HG03439 (cell line): ENCODE data around the gene FBXO34.
"Not testable (repeated sequence)": the region's sequence is repeated elsewhere in the genome, so short reads cannot be mapped to it uniquely, and the experiment has no call there.

Experiments
- ATAC-seq: cut with Tn5 transposase; IDR thresholded peaks from one replicate; pipeline ENCODE4 v1.9.1; 2021; ENCODE audit warnings: mild to moderate bottlenecking, moderate library complexity; ENCODE audit not compliant: unreplicated experiment

The FBXO34 gene

DNA sequence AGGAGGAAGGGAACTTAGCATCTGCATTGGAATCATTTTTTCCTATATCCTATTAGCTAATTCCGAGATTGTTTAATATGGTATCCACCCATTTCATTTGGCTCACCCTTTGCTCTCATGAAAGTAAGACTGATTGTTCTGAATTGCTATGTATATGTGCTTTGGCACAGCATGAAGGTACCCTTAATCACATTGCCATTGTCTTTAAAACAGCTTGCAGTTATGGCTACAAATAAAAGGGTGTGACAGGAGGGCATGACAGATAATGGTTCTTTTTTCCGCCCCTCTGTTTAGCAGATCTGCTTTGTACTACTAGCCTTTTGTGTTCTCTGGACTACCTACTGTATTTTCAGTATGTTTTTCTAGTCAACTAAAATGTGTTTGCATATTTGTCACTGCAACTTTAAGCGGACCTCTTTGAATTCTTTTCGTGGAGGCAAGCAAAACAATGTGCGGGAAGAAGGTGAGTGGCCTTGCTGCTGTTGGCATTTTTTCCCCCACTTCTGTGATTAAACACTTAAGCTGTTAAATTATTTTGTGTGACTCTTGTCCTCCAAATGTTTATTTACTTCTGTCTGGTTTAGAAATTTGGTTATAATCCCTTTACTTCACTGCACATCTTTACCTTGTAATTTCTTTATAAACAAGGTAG lies 35.8 kb downstream of the FBXO34 start:
- ATAC-seq, result no peak

DNA sequence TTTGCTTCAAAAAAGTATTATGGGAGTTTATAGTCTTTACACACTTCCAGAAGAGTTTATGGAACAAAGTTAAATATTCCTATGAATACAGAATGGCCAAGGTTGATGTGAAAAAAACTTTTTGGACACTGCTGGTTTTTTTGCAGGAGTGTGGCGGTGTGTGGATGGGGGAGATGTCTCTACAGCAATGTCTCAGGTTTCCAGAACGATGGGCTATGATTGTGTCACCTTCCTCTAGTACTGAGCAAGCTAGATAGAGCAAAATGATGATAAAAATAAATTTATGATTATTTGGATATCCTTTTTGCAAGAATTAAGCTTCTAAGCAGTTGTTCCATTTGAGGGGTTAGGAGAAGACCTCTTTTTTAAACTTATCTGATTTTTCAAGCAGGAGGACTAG lies 37.9 kb downstream of the FBXO34 start:
- no peak for ATAC-seq

DNA sequence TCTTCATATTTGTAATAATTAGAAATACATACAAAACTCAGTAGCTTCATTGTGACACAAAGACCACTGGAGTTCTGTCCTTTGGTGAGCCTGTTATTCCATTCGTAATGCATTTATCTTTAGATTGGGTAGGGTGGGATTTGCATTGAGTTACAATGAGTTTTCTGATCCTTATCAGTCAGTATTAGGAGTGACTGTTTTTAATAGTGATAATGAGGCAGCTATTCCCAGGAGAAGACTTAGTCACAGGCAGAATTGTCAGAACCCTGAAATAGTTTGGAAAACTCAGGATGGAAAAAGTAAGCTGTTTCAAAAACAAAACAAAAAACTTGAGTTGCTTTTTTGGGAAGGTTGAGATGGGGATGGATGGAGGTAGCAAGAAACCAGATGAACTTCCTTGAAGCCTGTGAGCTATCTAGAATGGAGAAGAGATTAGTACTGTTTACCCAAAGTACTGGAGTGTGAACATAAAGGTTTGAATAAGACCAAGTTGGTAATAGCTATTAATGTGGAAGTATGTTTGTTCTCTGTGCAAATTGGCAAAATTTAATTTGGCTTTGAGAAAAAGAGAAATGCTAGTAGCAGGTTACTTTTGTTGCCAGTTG lies 38.6 kb downstream of the FBXO34 start:
- no peak for ATAC-seq

DNA sequence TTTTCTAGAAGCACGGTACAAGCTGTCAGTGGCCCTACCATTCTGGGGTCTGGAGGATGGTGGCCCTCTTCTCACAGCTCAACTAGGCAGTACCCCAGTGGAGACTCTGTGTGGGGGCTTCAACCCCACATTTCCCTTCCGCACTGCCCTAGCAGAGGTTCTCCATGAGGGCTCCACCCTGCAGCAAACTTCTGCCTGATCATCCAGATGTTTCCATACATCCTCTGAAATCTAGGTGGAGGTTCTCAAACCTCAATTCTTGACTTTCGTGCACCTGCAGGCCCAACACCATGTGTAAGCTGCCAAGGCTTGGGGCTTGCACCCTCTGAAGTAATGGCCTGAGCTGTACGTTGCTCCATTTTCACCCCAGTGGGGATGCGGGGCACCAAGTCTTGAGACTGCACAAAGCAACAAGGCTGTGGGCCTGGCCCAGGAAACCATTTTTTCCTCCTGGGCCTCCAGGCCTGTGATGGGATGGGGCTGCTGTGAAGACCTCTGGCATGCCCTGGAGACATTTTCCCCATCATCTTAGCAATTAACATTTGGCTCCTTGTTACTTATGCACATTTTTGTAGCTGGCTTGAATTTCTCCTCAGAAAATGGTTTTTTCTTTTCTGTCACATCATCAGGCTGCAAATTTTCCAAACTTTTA lies 41.3 kb downstream of the FBXO34 start:
- not testable (repeated sequence) for ATAC-seq

DNA sequence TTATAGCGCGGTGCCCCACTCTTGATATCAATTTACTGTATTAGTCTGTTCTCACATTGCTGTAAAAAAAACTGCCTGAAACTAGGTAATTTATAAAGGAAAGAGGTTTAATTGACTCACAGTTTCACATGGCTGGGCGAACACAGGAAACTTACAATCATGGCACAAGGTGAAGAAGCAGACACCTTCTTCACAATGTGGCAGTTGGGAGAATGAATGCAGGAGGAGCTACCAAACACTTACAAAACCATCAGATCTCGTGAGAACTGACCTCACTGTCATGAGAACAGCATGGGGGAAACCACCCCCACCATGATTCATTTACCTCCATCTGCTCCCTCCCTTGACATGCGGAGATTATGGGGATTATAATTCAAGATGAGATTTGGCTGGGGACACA lies 42.3 kb downstream of the FBXO34 start:
- ATAC-seq, result no peak

DNA sequence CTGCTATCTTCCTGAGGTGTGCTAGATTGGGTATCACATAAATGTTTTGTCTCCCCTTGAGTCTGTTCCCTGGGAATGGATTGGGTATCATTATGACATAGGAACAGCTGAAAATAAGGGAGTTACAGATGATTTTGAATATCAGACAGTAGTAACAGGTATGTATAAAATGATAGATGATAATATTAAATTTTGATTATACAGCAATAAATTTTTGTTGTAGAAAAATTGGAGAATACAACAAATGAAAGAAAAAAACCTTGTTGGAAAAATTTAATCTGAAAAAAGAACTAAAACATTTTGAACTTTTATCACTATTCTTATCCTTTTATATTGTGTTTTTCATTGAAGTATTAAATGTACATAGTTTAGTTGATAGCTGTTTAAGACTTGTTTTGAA lies 43.2 kb downstream of the FBXO34 start:
- ATAC-seq, result no peak

DNA sequence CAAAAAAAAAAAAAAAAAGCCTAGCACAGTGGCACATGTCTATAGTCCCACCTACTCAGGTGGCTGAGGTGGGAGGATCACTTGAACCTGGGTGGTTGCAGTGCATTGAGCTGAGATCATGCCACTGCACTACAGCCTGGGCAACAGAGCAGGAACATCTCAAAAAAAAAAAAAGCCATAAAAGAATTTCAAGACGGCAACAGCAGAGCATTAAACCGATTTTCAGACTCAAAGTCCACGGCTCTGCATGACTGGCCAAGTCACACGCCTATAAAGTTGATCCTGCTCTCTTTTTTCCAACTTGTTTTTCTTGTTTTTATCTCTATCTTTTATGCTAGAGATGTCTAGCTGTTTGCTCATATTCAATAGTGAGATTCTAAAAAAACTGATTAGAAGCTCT lies 45.3 kb downstream of the FBXO34 start:
- no peak for ATAC-seq

DNA sequence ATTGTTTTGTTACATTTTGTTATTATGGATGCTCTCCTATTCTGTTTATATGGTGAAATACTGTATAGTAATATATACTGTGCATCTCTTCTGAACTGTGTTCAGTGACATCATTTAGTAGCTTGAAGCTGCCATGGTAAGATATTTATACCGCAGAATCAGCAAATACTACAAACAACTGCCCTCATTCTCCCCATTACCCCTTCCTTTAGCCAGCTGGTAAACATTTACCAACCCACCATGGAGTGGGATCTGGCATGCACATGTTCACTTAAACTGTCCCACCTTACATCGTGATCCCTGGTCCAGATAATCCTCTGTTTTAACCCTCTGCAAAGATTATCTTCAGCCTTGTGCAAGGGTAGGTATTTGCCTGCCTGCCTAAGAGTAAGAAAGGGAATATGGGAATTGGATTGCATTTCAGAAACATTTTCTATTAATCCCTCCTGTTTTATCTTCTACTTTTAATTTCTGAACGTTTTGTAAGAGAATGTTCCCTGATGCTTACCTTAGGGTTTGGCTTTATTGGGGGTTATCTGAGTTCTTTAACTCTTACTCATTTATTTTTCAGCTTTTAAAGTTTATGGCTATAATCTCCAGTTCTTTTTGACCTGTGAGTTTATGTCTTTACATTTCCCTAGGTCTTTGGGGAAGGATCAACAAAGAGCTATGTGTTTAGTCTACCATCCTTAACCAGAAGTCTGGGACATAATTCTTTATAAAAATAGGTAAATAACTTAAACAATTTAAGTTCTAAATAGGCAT lies 46.5 kb downstream of the FBXO34 start:
- no peak for ATAC-seq

DNA sequence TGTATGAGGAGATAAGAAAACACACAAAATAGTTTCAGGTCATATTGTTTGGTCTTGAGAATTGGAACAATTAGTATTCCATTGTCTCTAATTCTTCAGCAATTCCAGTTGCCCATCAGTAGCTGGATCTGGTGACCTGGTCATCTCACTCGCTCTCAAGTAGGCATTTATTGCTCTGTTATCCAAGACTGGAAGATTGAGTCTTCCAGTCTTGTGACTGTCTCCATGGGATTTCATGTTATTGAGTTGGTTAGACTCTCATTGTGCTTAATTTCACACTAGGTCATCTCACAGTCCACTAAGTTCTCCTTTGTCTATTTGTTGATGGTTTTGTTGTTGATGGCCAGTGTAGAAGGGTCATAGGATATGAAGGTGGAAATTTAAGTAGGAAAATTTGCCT lies 47.5 kb downstream of the FBXO34 start:
- ATAC-seq, result no peak

DNA sequence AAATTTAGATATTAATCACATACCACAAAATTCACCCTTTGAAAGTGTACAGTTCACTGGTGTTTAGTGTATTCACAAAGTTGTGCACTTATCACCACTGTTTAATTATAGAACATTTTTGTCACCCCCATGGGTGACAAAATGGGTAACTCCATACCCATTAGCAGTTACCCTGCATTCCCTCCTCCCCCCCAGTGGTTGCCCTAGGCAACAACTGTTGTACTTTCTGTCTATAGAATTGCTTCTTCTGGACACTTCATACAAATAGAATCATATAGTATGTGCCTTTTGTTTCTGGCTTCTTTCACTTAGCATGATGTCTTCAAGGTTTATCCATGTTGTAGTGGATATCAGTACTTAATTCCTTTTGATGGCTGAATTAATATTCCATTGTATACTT lies 52.7 kb downstream of the FBXO34 start:
- no peak for ATAC-seq

DNA sequence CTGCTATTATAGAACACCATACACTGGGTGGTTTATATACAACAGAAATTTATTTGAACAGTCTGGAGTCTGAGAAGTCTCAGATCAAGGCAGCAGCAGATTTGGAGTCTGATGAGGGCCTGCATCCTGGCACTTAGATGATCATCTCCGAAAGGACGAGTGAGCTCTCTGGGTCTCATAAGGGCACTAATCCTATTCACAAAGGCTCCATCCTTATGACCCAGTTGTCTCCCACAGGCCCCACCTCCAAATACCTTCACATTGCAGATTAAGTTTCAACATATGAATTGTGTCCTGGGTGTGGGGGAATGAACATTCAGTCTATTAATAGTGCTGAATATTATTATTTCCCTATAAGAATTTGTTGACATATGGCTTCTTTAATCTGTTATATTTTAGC lies 53.6 kb downstream of the FBXO34 start:
- ATAC-seq, result no peak

DNA sequence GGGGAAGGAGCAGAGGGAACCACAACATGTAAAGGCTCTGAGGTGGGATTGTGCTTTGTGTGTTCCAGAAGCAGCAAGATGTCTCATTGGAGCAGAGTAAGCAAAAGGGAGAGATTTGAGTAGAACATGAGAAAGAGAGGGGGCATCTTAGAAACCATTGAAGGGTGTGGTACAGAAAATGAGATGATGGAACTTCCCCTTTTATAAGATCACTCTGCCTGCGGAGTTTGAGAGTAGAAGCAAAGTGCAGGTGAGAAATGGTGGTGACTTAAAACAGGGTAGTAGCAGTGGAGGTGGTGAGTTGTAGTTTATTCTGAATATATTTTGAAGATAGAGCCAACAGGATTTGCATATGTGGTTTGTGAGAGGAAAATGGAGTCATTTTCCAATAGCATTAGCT lies 56.0 kb downstream of the FBXO34 start:
- ATAC-seq, result no peak

DNA sequence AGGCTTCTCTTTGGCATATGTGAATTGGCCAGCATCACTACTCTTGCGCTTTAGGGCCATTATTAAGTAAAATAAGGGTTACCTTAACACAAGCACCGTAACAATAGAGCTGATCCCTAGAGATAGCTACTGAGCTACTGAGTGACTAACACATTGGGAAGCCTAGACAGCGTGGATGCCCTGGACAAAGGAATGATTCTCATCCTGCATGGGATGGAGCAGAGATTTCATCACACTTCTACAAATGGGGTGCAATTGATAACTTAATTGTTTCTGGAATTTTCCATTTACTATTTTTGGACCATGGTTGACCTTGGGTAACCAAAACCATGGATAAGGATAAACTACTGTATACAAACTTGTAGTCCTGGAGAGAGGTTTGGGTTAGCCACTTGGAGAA lies 57.1 kb downstream of the FBXO34 start:
- ATAC-seq, result no peak

DNA sequence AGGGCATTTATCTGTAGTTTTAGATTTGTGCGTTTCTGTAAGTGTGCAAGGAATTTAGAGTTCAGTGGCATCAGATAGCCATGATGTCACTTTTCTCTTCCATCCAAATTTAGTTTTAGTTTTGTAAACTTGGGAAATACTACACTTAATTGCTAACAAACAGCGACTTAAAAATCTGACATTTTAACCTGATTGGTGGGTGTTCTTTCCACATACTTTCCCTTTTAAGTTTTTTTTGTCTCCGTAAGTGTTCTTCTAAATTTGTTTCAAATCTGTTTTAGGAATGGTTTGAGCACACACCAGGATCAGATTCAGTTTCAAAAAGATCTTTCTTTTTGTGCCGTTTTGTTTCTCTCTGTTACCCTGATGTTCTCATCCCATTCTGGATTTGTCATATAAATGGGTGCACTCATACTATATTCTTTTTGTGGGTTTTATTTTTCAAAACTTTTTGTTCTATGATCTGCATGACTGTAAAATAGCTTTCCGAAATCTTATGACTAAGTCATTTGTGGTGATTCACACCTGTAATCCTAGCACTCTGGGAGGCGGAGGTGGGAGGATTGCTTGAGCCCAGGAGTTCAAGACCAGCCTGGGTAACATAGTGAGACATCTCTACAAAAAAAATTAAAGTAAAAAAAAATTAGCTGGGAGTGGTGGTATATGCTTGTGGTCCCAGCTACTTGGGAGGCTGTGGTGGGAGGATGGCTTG lies 58.9 kb downstream of the FBXO34 start:
- ATAC-seq, result no peak

DNA sequence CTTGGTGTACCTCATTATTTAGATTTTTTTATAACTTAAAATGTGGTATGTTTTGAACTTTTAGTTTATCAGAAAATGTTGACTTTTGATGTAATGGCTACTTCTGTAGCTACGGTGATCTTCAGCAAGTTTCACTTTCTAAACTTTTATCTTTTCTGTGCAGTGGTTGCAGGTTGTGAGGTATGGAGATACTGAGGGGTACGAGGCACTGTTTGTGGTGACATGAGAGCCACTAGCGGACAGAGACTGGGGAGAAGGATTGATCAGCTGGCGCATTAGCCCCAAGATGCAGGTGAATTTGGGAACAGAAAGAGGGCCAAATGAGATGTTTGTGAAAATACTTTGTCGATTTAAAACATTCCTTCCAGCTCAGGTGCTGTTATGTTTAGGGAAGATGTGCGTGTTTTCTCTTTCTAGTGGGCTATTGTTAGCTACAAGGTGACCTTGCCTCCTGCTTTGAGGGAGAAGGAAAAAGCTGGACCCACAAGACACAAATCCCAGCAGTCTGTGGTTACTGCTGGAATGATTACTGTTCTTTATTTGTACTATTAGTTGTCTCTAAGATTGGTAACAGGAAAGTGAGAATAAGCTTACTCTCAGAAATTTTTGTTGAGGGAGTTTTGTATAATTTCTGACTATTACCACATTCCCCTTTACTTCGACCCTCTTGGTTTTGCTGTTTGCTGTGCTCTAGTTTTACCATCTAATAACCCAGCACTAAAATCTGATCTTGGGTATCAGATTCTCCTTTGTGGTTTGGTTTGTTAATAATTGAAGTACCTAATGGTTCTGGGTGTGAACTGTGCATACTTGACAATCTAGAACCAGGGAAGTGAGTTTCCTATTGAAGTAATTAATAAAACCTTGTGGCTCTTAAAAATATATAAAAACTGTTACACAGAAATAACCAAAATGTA lies 61.7 kb downstream of the FBXO34 start:
- ATAC-seq, result no peak

DNA sequence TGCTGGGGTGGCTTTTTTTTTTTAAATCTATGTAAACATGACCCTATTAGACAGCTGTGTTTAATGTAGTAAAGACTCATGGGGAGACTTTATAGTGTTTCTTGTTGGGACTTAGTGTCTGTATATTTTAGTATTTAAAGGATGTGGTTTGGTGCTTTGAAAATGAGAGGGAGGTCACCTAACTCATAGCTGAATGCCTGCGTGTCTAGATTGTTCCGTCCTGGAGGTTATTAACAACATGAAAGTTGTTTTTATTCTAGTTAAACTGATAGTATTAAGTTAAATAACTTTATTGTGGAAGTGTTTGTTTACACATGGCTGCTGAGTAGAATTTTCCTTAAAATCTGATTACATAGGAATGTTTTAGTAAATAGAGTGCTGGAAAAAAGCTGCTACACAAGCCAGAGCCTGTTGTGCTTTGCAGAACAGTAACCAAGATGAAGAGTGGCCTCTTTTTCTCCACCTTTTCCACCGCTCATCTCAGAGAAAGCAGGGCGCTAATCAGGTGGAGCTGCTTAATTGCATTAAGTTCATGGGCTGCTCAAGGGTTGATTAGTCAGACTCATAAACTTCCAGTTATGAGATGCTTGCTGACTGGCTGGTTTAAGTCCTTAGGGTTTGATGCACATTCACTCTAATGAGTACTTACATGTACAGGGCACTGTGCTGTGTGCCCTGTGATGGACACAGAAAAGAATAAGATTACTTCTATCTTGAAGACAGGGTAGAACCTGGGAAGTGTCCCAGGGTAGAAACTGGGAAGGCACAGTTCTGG lies 62.7 kb downstream of the FBXO34 start:
- ATAC-seq, result peak; percentile 47

DNA sequence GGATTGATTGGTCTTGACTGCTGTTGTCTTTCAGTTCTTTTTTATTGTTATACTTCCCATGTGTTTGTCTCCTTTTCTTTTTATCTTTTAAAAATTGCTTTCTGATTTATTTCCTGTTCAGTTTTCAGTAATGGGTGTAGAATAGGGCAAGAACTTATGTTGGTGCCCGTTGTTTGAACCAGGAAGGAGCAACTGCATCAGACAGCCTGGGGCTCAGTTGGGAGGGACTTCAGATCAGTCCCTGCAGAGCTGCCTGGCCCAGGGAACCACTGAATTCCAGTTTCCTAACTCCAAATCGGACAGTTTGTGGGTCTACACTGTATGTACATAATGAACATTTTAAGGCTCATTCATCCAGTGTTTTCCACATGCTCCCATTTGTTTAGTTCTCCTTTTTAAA lies 64.9 kb downstream of the FBXO34 start:
- ATAC-seq, result no peak

DNA sequence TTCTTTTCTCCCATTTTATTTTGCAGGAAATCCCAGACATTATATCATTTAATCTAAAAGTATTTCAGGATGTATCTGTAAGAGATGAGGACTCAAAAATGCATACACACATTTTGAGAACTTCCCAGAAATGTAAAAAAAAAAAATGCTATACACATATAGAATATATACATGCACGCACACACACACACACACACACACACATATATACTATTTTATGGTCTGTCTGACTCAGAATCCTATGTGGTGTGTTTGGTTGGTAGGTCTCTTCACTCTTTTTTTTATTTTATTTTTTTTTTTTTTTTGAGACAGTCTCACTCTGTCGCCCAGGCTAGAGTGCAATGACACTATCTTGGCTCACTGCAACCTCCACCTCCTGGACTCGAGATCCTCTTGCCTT lies 65.5 kb downstream of the FBXO34 start:
- ATAC-seq, result no peak

DNA sequence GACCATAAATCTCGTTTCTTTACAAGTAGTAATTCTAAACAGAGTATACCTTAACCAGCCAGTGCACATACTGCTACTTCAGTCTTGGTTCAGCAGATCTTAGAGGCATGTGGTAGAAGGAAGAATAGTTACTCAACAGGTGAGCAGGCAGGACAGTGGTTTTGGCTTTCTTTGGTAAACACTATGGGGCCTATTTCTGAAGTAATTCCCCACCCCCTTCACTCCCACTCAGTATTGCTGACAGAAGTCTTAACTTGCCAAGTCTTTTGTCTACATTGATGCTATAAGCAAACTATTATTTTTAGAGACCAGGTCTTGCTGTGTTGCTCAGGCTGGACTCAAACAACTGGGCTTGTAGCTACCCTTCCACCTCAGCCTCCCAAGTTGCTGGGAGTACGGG lies 68.5 kb downstream of the FBXO34 start:
- ATAC-seq, result peak; percentile 72
